A549 (cell line): ENCODE measurements around the gene SPECC1. TPM values are rescaled to one million over a fixed set of nuclear protein-coding genes. Genes with fewer than 3 reads are reported as not detected.

Experiments used
- ATAC-seq, 2 experiments: fragments of 200-7000 bp in 1 of 2; fragments of >200 bp in 1 of 2; cut with Nextera tagmentation in 1 of 2; cut with Tn5 transposase in 1 of 2; 3 replicates each; pipeline versions ENCODE4 v1.8.0 to v1.9.1; 2018 to 2020; ENCODE audit warnings: mild to moderate bottlenecking in 1 of 2, moderate library complexity in 1 of 2
- CTCF ChIA-PET: fragments of 300-600 bp; sonication (Branson Sonifier 250); formaldehyde crosslinking; extraction: SDS; loops from one replicate; lab custom pipeline; 2021; ENCODE audit warnings: antibody characterized with exemption, inconsistent platforms; lab: Yijun Ruan, JAX
- POLR2A ChIA-PET: fragments of 350-600 bp; formaldehyde crosslinking; extraction: SDS; loops from one replicate; lab custom pipeline; 2021; ENCODE audit warnings: antibody characterized with exemption, inconsistent platforms; lab: Yijun Ruan, JAX
- DNase-seq, 2 experiments: peaks; one replicate each; pipeline versions ENCODE4 v3.0.0 to v3.0.0-alpha.2; 2011 to 2016; ENCODE audit warnings: low read depth in 1 of 2, low spot score in 1 of 2
- FAIRE-seq: peaks from 2 replicates; lab custom pipeline; 2011; peaks lifted over from hg19 to GRCh38; lab: Jason Lieb, UNC
- H3K27ac ChIP-seq, 2 experiments: fragments of >200 bp; sonication (Bioruptor Twin); formaldehyde crosslinking; 3 replicates each; pipeline ENCODE4 v1.5.1; 2016 to 2017
- H3K4me1 ChIP-seq: fragments of >200 bp; sonication (Bioruptor Twin); formaldehyde crosslinking; 3 replicates; pipeline ENCODE4 v1.6.1; 2016
- H3K4me2 ChIP-seq: fragments of >200 bp; sonication (Bioruptor Twin); formaldehyde crosslinking; 3 replicates; pipeline ENCODE4 v1.6.1; 2016
- H3K4me3 ChIP-seq: fragments of >200 bp; sonication (Bioruptor Twin); formaldehyde crosslinking; 3 replicates; pipeline ENCODE4 v1.5.1; 2016
- H3K9me3 ChIP-seq: fragments of >200 bp; sonication (Bioruptor Twin); formaldehyde crosslinking; 3 replicates; pipeline ENCODE4 v1.6.1; 2016
- CBX8 ChIP-seq: fragments of 200-600 bp; sonication (generic); IDR thresholded peaks from 2 replicates; pipeline ENCODE4 v1.6.1; 2016
- EHMT2 ChIP-seq: fragments of 200-600 bp; sonication (generic); IDR thresholded peaks from 2 replicates; pipeline ENCODE4 v1.6.1; 2016; ENCODE audit warnings: antibody characterized with exemption, low read depth, mild to moderate bottlenecking, moderate library complexity
- EP300 ChIP-seq, 2 experiments: fragments of >200 bp; sonication (Bioruptor Twin); formaldehyde crosslinking; IDR thresholded peaks; 2 replicates in 1 of 2; 3 replicates in 1 of 2; pipeline ENCODE4 v1.6.1; 2016 to 2017
- GATA3 ChIP-seq: IDR thresholded peaks from 2 replicates; pipeline ENCODE4 v1.6.1; 2012; ENCODE audit warnings: borderline replicate concordance
- HEYL ChIP-seq: fragments of 250-450 bp; sonication (Bioruptor Pico); IDR thresholded peaks from 2 replicates; pipeline ENCODE4 v1.8.0; 2021; ENCODE audit warnings: mild to moderate bottlenecking, moderate library complexity
- KDM5A ChIP-seq: fragments of 200-600 bp; sonication (generic); IDR thresholded peaks from 2 replicates; pipeline ENCODE4 v1.6.1; 2016; ENCODE audit warnings: antibody characterized with exemption, mild to moderate bottlenecking
- NPAS2 ChIP-seq: fragments of 250-450 bp; sonication (Bioruptor Pico); IDR thresholded peaks from 2 replicates; pipeline ENCODE4 v1.8.0; 2022; ENCODE audit warnings: mild to moderate bottlenecking, moderate library complexity, borderline replicate concordance
- PHF8 ChIP-seq: fragments of 200-600 bp; sonication (generic); IDR thresholded peaks from 2 replicates; pipeline ENCODE4 v1.6.1; 2016; ENCODE audit warnings: low read depth, mild to moderate bottlenecking, antibody characterized with exemption, moderate library complexity, borderline replicate concordance
- POLR2AphosphoS2 ChIP-seq: conservative IDR thresholded peaks from 2 replicates; pipeline ENCODE4 v1.6.1; 2012; ENCODE audit warnings: low read length, improper control_type of control experiment, inconsistent platforms
- RAD21 ChIP-seq, 2 experiments: fragments of >200 bp in 1 of 2; sonication (Bioruptor Twin) in 1 of 2; formaldehyde crosslinking in 1 of 2; IDR thresholded peaks in 1 of 2; conservative IDR thresholded peaks in 1 of 2; 2 replicates in 1 of 2; 3 replicates in 1 of 2; pipeline ENCODE4 v1.6.1; 2012 to 2018; ENCODE audit warnings: inconsistent platforms in 1 of 2
- RFX5 ChIP-seq: fragments of 450-650 bp; IDR thresholded peaks from 2 replicates; pipeline ENCODE4 v1.7.1; 2014; ENCODE audit warnings: antibody characterized with exemption, mild to moderate bottlenecking, moderate library complexity
- ZC3H11A ChIP-seq: fragments of 450-650 bp; IDR thresholded peaks from 2 replicates; pipeline ENCODE4 v1.6.1; 2014; ENCODE audit warnings: antibody characterized with exemption, mild to moderate bottlenecking
- ZFP36 ChIP-seq: fragments of 450-650 bp; IDR thresholded peaks from 2 replicates; pipeline ENCODE4 v1.6.1; 2014; ENCODE audit warnings: borderline replicate concordance; ENCODE audit not compliant: partially characterized antibody
- WGBS: methylation state at CpG from one replicate; pipeline ENCODE4 v1.1.6; 2017; ENCODE audit errors: missing lambda C conversion rate; 5-methylcytosine and 5-hydroxymethylcytosine counted together
- polyA plus RNA-seq, 4 experiments: library from polyadenylated mRNA; depleted of rRNA in 3 of 4; stranded (reverse); fragments of >200 nt; fragmentation: RNase III in 1 of 4; extraction: RNeasy Plus Mini Kit Qiagen cat#74134 plus additional on column Dnase treatment in 1 of 4; gene quantifications; 2 replicates in 3 of 4; 3 replicates in 1 of 4; pipeline ENCODE4 v1.2.3, GENCODE V29; 2011 to 2017
- TF ChIP-seq, protein P1 (sequence below): fragments of 200-600 bp; sonication (generic); IDR thresholded peaks from 2 replicates; pipeline ENCODE4 v1.6.1; 2016; ENCODE audit warnings: antibody characterized with exemption, mild to moderate bottlenecking, moderate library complexity
- TF ChIP-seq, protein P2 (sequence below): fragments of 450-650 bp; IDR thresholded peaks from 2 replicates; pipeline ENCODE4 v1.6.1; 2014; ENCODE audit warnings: antibody characterized with exemption
- TF ChIP-seq, protein P3 (sequence below): fragments of >200 bp; sonication (Bioruptor Twin); formaldehyde crosslinking; IDR thresholded peaks from 3 replicates; pipeline ENCODE4 v1.5.1; 2016
- TF ChIP-seq, protein P4 (sequence below): fragments of 150-350 bp; IDR thresholded peaks from 2 replicates; pipeline ENCODE4 v1.6.1; 2014; ENCODE audit warnings: low read depth, mild to moderate bottlenecking, low read length

SPECC1 gene
- polyA plus RNA-seq, 2 of the 4 experiments (the other 2 are of a cell fraction): 45.1 to 66.2 TPM

DNA sequence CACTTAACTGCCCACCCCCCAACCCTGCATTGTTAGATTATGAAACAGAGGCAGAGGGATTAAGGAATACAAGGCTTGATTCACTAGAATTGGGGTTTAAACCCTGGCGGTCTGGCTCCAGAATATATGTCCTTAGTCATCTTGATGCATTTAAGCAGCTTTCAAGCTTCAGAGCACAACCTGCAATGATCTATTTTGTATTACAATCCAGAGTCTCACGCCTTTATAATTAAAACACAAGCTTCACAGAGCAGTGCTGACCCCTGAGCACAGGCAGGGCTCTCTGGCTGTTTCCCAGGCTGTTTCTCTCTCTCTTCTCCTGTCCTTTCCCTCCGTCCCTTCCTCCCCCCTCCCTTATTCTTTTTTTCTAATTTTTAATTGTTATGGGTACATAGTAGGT is 209.1 kb downstream of the SPECC1 start:
- no peak for ATAC-seq

DNA sequence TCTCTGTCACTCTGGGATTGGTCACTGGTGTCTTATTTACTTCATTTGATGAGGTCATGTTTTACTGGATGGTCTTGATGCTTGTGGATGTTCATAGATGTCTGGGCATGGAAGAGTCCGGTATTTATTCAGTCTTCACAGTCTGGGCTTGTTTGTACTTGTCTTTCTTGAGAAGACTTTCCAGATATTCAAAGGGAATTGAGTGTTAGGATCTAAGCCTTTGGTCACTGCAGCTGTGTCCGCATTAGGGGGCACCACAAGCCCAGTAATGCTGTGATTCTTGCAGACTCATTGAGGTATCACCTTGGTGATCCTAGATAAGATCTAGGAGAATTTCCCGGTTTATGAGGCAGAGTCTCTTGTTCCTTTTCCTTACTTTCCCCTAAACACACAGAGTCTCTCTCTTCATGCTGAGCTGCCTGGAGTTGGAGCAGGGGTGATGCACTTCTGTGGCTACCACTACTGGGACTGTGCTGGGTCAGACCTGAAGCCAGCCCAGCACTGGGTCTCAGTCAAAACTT is 214.7 kb downstream of the SPECC1 start:
- ChIA-PET POLR2A (interaction anchor here (0.7 kb wide), 1 partner anchor 33 kb away, joined by 4 read pairs; no protein-coding TSS in a partner anchor), CTCF (interaction anchor here (0.5 to 3.8 kb wide), 17 partner anchors 9 to 628 kb away, joined by 3 to 34 read pairs (median 4); partner anchors contain the start of gene SPECC1)
- DNase-seq (peak in 1 of 2 experiments; percentile 36), ATAC-seq (peak in 1 of 2 experiments; percentile 21; a peak in 2 of 6 replicates), FAIRE-seq (no peak)
- Histone ChIP-seq H3K4me1 (peaks cover 64% of the 10 kb centered on the region), H3K4me2 (peak overlapping the region; percentile 12; the same call in 2 of the 3 replicates), H3K4me3 (no peak overlapping the region), H3K9me3 (peaks cover 10% of the 10 kb centered on the region; the same call in 2 of the 3 replicates), H3K27ac (peak overlapping the region; percentile 46 to 73; a peak in 5 of 6 replicates)
- 75% methylated on average over 3 of the region's 3 CpGs for WGBS
- TF ChIP-seq ZC3H11A: no peak
- TF ChIP-seq KDM5A: no peak
- TF ChIP-seq GATA3: peak; percentile 36; the same call in 1 of the 2 replicates
- TF ChIP-seq, all 56 proteins: peak for 1

More for the DNA sequence above, 209.1 kb downstream of the SPECC1 start:
- no peak for TF ChIP-seq GATA3
- TF ChIP-seq HEYL (CRISPR knock-in tag): no peak
- TF ChIP-seq EHMT2: no peak
- TF ChIP-seq, protein P1, sequence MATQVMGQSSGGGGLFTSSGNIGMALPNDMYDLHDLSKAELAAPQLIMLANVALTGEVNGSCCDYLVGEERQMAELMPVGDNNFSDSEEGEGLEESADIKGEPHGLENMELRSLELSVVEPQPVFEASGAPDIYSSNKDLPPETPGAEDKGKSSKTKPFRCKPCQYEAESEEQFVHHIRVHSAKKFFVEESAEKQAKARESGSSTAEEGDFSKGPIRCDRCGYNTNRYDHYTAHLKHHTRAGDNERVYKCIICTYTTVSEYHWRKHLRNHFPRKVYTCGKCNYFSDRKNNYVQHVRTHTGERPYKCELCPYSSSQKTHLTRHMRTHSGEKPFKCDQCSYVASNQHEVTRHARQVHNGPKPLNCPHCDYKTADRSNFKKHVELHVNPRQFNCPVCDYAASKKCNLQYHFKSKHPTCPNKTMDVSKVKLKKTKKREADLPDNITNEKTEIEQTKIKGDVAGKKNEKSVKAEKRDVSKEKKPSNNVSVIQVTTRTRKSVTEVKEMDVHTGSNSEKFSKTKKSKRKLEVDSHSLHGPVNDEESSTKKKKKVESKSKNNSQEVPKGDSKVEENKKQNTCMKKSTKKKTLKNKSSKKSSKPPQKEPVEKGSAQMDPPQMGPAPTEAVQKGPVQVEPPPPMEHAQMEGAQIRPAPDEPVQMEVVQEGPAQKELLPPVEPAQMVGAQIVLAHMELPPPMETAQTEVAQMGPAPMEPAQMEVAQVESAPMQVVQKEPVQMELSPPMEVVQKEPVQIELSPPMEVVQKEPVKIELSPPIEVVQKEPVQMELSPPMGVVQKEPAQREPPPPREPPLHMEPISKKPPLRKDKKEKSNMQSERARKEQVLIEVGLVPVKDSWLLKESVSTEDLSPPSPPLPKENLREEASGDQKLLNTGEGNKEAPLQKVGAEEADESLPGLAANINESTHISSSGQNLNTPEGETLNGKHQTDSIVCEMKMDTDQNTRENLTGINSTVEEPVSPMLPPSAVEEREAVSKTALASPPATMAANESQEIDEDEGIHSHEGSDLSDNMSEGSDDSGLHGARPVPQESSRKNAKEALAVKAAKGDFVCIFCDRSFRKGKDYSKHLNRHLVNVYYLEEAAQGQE: no peak
- no peak for TF ChIP-seq ZFP36
- no peak for TF ChIP-seq NPAS2 (CRISPR knock-in tag)
- TF ChIP-seq, protein P2, sequence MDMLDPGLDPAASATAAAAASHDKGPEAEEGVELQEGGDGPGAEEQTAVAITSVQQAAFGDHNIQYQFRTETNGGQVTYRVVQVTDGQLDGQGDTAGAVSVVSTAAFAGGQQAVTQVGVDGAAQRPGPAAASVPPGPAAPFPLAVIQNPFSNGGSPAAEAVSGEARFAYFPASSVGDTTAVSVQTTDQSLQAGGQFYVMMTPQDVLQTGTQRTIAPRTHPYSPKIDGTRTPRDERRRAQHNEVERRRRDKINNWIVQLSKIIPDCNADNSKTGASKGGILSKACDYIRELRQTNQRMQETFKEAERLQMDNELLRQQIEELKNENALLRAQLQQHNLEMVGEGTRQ: no peak
- TF ChIP-seq, protein P3, sequence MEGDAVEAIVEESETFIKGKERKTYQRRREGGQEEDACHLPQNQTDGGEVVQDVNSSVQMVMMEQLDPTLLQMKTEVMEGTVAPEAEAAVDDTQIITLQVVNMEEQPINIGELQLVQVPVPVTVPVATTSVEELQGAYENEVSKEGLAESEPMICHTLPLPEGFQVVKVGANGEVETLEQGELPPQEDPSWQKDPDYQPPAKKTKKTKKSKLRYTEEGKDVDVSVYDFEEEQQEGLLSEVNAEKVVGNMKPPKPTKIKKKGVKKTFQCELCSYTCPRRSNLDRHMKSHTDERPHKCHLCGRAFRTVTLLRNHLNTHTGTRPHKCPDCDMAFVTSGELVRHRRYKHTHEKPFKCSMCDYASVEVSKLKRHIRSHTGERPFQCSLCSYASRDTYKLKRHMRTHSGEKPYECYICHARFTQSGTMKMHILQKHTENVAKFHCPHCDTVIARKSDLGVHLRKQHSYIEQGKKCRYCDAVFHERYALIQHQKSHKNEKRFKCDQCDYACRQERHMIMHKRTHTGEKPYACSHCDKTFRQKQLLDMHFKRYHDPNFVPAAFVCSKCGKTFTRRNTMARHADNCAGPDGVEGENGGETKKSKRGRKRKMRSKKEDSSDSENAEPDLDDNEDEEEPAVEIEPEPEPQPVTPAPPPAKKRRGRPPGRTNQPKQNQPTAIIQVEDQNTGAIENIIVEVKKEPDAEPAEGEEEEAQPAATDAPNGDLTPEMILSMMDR: no peak
- no peak for TF ChIP-seq PHF8
- TF ChIP-seq CBX8: no peak
- TF ChIP-seq POLR2AphosphoS2: no peak
- no peak for TF ChIP-seq RFX5
- no peak for TF ChIP-seq EP300 (IDR thresholded peaks at IDR 0.05)
- TF ChIP-seq, protein P4, sequence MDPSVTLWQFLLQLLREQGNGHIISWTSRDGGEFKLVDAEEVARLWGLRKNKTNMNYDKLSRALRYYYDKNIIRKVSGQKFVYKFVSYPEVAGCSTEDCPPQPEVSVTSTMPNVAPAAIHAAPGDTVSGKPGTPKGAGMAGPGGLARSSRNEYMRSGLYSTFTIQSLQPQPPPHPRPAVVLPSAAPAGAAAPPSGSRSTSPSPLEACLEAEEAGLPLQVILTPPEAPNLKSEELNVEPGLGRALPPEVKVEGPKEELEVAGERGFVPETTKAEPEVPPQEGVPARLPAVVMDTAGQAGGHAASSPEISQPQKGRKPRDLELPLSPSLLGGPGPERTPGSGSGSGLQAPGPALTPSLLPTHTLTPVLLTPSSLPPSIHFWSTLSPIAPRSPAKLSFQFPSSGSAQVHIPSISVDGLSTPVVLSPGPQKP: no peak
- no peak for TF ChIP-seq RAD21 (conservative IDR thresholded peaks at IDR 0.05 in 1 of 2, IDR thresholded peaks at IDR 0.05 in 1 of 2)
- no peak overlapping the region for H3K4me2 ChIP-seq
- peaks cover 63% of the 10 kb centered on the region for H3K4me1 ChIP-seq
- CTCF ChIA-PET: interaction anchor here (0.7 to 10.3 kb wide), 2 partner anchors 9 to 71 kb away, joined by 3 to 68 read pairs; no protein-coding TSS in a partner anchor
- 0 out of 6 replicates have a peak overlapping the region, but pooled peaks of 1 of the 2 experiments have one; percentile 1 for H3K27ac ChIP-seq
- no peak overlapping the region for H3K4me3 ChIP-seq
- peaks cover 10% of the 10 kb centered on the region; the same call in 2 of the 3 replicates for H3K9me3 ChIP-seq
- POLR2A ChIA-PET: no interaction called here
- no peak for DNase-seq
- 89% methylated on average over 3 of the region's 3 CpGs for WGBS
- no peak for FAIRE-seq
